Activated CD8-positive, alpha-beta T cell treated with anti-CD3 and anti-CD28 coated beads for 36 hours (primary cell): ENCODE measurements around the gene THUMPD2. TPM values are rescaled to one million over a fixed set of nuclear protein-coding genes. Genes with fewer than 3 reads are reported as not detected.
"Not testable (repeated sequence)": the region's sequence is repeated elsewhere in the genome, so short reads cannot be mapped to it uniquely, and the experiment has no call there.

Source experiments
- ATAC-seq: fragments of 200-7000 bp; cut with Tn5 transposase; one replicate; pipeline ENCODE4 v1.10.0; 2021; ENCODE audit warnings: mild to moderate bottlenecking, moderate library complexity
- CTCF ChIA-PET: fragments of 350-600 bp; sonication (Branson Sonifier 250); formaldehyde crosslinking; loops from one replicate; lab custom pipeline; 2021; ENCODE audit warnings: antibody characterized with exemption; lab: Charles Lee
- POLR2A ChIA-PET: fragments of 350-600 bp; sonication (Branson Sonifier 250); formaldehyde crosslinking; loops from one replicate; lab custom pipeline; 2021; ENCODE audit warnings: antibody characterized with exemption; lab: Charles Lee
- DNase-seq: peaks from one replicate; pipeline ENCODE4 v3.0.0-alpha.2; 2020
- H3K27ac Mint-ChIP-seq: one replicate; pipeline ENCODE4 v1.8.0; 2021; ENCODE audit warnings: mild to moderate bottlenecking, mixed read lengths
- H3K27me3 Mint-ChIP-seq: one replicate; pipeline ENCODE4 v1.8.0; 2021; ENCODE audit warnings: mixed read lengths
- H3K36me3 Mint-ChIP-seq: one replicate; pipeline ENCODE4 v1.8.0; 2021; ENCODE audit warnings: low read depth, mixed read lengths
- H3K4me1 Mint-ChIP-seq: one replicate; pipeline ENCODE4 v1.8.0; 2021; ENCODE audit warnings: low read depth, mixed read lengths
- H3K4me3 Mint-ChIP-seq: one replicate; pipeline ENCODE4 v1.8.0; 2021; ENCODE audit warnings: mild to moderate bottlenecking, moderate library complexity, mixed read lengths
- H3K9me3 Mint-ChIP-seq: one replicate; pipeline ENCODE4 v1.8.0; 2021; ENCODE audit warnings: mixed read lengths
- intact Hi-C: fragments of 100-400 bp; cut with micrococcal nuclease; formaldehyde crosslinking; loops from one replicate; pipeline ENCODE4 v1.10.0; 2022
- total RNA-seq, 2 experiments: library from RNA; stranded (reverse); gene quantifications; one replicate each; pipeline ENCODE4 v1.2.3, GENCODE V29; 2021
- TF ChIP-seq, protein P1 (sequence below): fragments of 200-600 bp; IDR thresholded peaks from one replicate; pipeline ENCODE4 v1.8.0; 2022; ENCODE audit warnings: antibody characterized with exemption, mild to moderate bottlenecking

Gene THUMPD2
- total RNA-seq, 2 experiments from 2014 or later = 16.9 to 18.1 TPM

DNA sequence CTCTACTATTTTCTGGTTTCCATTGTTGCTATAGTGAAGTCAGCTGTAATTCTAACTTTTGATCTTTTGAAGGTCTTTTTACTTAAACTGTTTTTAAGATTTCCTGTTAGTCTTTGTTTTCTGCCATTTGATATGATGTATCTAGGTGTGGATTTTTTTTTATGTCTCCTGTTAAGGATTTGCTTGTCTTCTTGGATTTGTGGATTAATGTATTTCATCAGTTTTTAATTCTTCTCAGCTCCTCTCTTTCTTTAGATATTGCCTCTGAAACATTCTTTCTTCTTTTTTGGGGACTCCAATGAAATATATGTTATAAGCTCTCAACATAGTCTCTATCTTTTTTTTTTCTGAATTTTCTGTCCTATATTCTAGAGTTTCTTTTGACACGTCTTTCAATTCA lies 24.8 kb upstream of the THUMPD2 start:
- Mint-ChIP-seq H3K9me3 (peaks cover 19% of the 10 kb centered on the region), H3K36me3 (no peaks in the 10 kb centered on the region), H3K4me3 (no peak overlapping the region), H3K27me3 (no peaks in the 10 kb centered on the region), H3K4me1 (no peaks in the 10 kb centered on the region), H3K27ac (no peak overlapping the region)
- no peak for ATAC-seq
- ChIA-PET CTCF (no interaction called here), POLR2A (no interaction called here)
- TF ChIP-seq, protein P1, sequence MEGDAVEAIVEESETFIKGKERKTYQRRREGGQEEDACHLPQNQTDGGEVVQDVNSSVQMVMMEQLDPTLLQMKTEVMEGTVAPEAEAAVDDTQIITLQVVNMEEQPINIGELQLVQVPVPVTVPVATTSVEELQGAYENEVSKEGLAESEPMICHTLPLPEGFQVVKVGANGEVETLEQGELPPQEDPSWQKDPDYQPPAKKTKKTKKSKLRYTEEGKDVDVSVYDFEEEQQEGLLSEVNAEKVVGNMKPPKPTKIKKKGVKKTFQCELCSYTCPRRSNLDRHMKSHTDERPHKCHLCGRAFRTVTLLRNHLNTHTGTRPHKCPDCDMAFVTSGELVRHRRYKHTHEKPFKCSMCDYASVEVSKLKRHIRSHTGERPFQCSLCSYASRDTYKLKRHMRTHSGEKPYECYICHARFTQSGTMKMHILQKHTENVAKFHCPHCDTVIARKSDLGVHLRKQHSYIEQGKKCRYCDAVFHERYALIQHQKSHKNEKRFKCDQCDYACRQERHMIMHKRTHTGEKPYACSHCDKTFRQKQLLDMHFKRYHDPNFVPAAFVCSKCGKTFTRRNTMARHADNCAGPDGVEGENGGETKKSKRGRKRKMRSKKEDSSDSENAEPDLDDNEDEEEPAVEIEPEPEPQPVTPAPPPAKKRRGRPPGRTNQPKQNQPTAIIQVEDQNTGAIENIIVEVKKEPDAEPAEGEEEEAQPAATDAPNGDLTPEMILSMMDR = no peak
- no peak for DNase-seq
- intact Hi-C loops = no loop called here

DNA sequence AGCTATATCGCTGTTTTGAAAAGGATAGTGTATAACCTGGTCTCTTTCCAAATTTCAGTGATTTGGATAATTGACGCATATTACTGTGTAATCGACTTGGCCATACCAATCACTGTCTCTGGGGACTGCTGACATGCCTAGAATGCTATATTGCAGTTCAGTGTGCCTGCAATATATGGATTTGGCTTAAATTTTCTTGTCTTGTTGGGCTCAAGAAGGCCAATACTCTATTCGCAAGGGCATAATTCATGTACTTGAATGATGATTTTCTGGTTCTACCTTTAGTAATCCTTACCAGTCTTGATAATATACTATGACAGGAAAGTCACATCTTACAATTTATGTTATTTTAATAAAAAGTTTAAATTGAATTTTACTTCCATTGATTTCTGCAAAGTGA lies 21.7 kb upstream of the THUMPD2 start:
- ATAC-seq (no peak), DNase-seq (no peak)
- H3K36me3 Mint-ChIP-seq = no peaks in the 10 kb centered on the region
- no peaks in the 10 kb centered on the region for H3K27me3 Mint-ChIP-seq
- H3K9me3 Mint-ChIP-seq = peaks cover 19% of the 10 kb centered on the region
- CTCF ChIA-PET = no interaction called here
- no peak overlapping the region for H3K27ac Mint-ChIP-seq
- no peaks in the 10 kb centered on the region for H3K4me1 Mint-ChIP-seq
- H3K4me3 Mint-ChIP-seq = no peak overlapping the region
- TF ChIP-seq, protein P1 = no peak
- POLR2A ChIA-PET = no interaction called here
- intact Hi-C loops = no loop called here

DNA sequence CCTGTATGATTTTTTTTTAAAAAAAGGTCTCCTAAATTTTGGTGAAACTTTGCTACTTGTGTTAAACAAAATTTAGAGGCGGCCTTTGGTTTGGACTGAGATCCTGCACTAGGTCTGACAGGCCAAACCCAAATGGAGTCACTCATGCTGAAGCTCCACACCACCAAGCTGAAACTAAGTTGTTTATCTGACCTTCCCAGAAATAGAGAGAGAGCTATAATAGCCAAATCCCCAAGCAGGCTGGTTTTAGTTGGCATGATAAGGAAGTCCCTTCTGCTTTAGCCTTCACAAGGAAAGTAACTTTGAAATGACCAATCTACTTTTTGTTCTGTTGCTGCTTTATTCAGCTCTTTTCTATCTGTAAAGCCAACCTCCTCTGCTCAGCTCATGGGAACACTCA lies 17.1 kb upstream of the THUMPD2 start:
- TF ChIP-seq, protein P1 = no peak
- H3K27me3 Mint-ChIP-seq = peaks cover 3% of the 10 kb centered on the region
- H3K36me3 Mint-ChIP-seq = no peaks in the 10 kb centered on the region
- ChIA-PET POLR2A (no interaction called here), CTCF (interaction anchor here (1.0 kb wide), 1 partner anchor 14 kb away, joined by 3 read pairs; no protein-coding TSS in a partner anchor)
- intact Hi-C loops = no loop called here
- H3K27ac Mint-ChIP-seq = no peak overlapping the region
- peaks cover 4% of the 10 kb centered on the region for H3K9me3 Mint-ChIP-seq
- ATAC-seq (no peak), DNase-seq (no peak)
- H3K4me3 Mint-ChIP-seq = no peak overlapping the region
- H3K4me1 Mint-ChIP-seq = no peaks in the 10 kb centered on the region

DNA sequence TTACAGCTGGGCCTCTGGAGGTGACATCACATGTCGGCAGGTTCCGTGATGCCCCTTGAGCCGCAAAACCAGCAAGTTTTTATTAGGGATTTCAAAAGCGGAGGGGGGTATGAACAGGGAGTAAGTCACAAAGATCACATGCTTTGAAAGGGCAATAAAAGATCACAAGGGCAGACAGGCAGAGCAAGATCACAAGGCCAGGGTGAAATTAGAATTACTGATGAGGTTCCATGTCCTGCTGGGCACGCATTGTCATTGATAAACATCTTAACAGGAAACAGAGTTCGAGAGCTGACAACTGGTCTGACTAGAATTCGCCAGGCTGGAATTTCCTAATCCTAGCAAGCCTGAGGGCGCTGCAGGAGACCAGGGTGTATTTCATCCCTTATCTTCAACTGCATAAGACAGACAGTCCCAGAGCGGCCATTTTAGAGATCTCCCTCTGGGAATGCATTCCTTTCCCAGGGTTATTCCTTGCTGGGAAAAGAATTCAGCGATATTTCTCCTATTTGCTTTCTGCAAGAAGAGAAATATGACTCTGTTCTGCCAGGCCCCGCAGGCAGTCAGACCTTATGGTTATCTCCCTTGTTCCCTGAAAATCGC lies 11.3 kb upstream of the THUMPD2 start:
- DNase-seq, POLR2A ChIA-PET, CTCF ChIA-PET, H3K36me3 Mint-ChIP-seq, intact Hi-C loops, H3K4me1 Mint-ChIP-seq, H3K27me3 Mint-ChIP-seq, H3K4me3 Mint-ChIP-seq, ATAC-seq, H3K27ac Mint-ChIP-seq, H3K9me3 Mint-ChIP-seq: not testable (repeated sequence)

DNA sequence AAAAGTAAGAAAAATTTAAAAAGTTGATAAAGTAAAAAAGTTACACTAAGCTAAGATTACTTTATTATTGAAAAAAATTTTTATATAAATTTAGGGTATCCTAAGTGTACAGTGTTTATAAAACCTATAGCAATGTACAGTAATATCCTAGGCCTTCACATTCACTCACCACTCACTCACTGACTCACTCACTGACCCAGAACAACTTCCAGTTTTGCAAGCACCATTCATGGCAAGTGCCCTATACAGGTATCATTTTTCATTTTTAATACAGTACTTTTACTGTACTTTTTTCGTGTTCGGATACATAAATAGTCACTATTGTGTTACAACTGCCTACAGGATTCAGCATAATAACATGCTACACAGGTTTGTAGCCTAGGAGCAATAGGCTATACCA lies 8.9 kb upstream of the THUMPD2 start:
- ATAC-seq = no peak
- intact Hi-C loops = no loop called here
- DNase-seq = no peak
- ChIA-PET POLR2A (no interaction called here), CTCF (interaction anchor here (1.8 kb wide), 1 partner anchor 43 kb away, joined by 4 read pairs; no protein-coding TSS in a partner anchor)
- peaks cover 3% of the 10 kb centered on the region for H3K4me1 Mint-ChIP-seq
- H3K36me3 Mint-ChIP-seq = no peaks in the 10 kb centered on the region
- peaks cover 9% of the 10 kb centered on the region for H3K9me3 Mint-ChIP-seq
- no peak overlapping the region for H3K4me3 Mint-ChIP-seq
- TF ChIP-seq, protein P1 = no peak
- no peak overlapping the region for H3K27ac Mint-ChIP-seq
- peaks cover 3% of the 10 kb centered on the region for H3K27me3 Mint-ChIP-seq
